IMR-90 (cell line): ENCODE measurements around the gene GNG12. TPM values are rescaled to one million over a fixed set of nuclear protein-coding genes. Genes with fewer than 3 reads are reported as not detected.

Source experiments
- ATAC-seq: fragments of 200-7000 bp; cut with Tn5 transposase; 2 replicates; pipeline ENCODE4 v1.9.1; 2020; ENCODE audit warnings: low read depth, mild to moderate bottlenecking, moderate library complexity
- BruUV-seq: library from RNA; stranded (reverse); fragments of 400-500 nt; replicated peaks from 2 replicates; lab custom pipeline; 2021; lab: Mats Ljungman, UMichigan
- CTCF ChIA-PET: fragments of 300-600 bp; formaldehyde crosslinking; extraction: SDS; loops from one replicate; lab custom pipeline; 2021; ENCODE audit warnings: antibody characterized with exemption; lab: Yijun Ruan, JAX
- POLR2A ChIA-PET: fragments of 300-600 bp; sonication (Branson Sonifier 250); formaldehyde crosslinking; loops from one replicate; lab custom pipeline; 2022; ENCODE audit warnings: antibody characterized with exemption; ENCODE audit not compliant: unreplicated experiment; lab: Charles Lee
- DNase-seq: peaks from one replicate; pipeline ENCODE4 v3.0.0; 2013
- H2AFZ ChIP-seq: replicated peaks from 2 replicates; pipeline ENCODE3; 2013; ENCODE audit warnings: low read length, mild to moderate bottlenecking; ENCODE audit not compliant: poor library complexity
- H2AK5ac ChIP-seq: 2 replicates; pipeline ENCODE4 v1.6.1; 2013; ENCODE audit warnings: low read depth, low read length, inconsistent platforms
- H2AK9ac ChIP-seq: replicated peaks from 2 replicates; pipeline ENCODE3; 2013; ENCODE audit warnings: mild to moderate bottlenecking, low read depth, low read length, moderate library complexity; ENCODE audit not compliant: poor library complexity
- H2BK120ac ChIP-seq: 2 replicates; pipeline ENCODE4 v1.6.1; 2013; ENCODE audit warnings: low read depth, low read length, inconsistent platforms
- H2BK15ac ChIP-seq: 3 replicates; pipeline ENCODE4 v1.6.1; 2013; ENCODE audit warnings: low read depth, low read length, inconsistent platforms
- H2BK20ac ChIP-seq: 2 replicates; pipeline ENCODE4 v1.6.1; 2013; ENCODE audit warnings: low read depth, mild to moderate bottlenecking, inconsistent platforms, low read length, moderate library complexity
- H2BK5ac ChIP-seq: 2 replicates; pipeline ENCODE4 v1.6.1; 2013; ENCODE audit warnings: mild to moderate bottlenecking, low read depth, low read length, inconsistent platforms; ENCODE audit not compliant: poor library complexity, severe bottlenecking
- H3K14ac ChIP-seq: replicated peaks from 2 replicates; pipeline ENCODE4 v1.6.1; 2013; ENCODE audit warnings: low read depth, low read length, inconsistent platforms
- H3K18ac ChIP-seq: 2 replicates; pipeline ENCODE4 v1.6.1; 2013; ENCODE audit warnings: low read depth, low read length, control low read depth
- H3K23ac ChIP-seq: 2 replicates; pipeline ENCODE4 v1.6.1; 2013; ENCODE audit warnings: low read depth, low read length, inconsistent platforms
- H3K27ac ChIP-seq: 2 replicates; pipeline ENCODE4 v1.5.1; 2013; ENCODE audit warnings: mild to moderate bottlenecking, control low read depth, low read length; ENCODE audit not compliant: insufficient read depth
- H3K27me3 ChIP-seq: 2 replicates; pipeline ENCODE4 v1.6.1; 2013; ENCODE audit warnings: low read length; ENCODE audit not compliant: control insufficient read depth, insufficient read depth
- H3K36me3 ChIP-seq: 2 replicates; pipeline ENCODE4 v1.6.1; 2013; ENCODE audit warnings: low read length, mixed read lengths; ENCODE audit not compliant: control insufficient read depth, insufficient read depth
- H3K4ac ChIP-seq: 2 replicates; pipeline ENCODE4 v1.6.1; 2013; ENCODE audit warnings: low read depth, low read length, inconsistent platforms
- H3K4me1 ChIP-seq: 2 replicates; pipeline ENCODE4 v1.6.1; 2013; ENCODE audit warnings: low read length, mixed read lengths; ENCODE audit not compliant: control insufficient read depth, insufficient read depth
- H3K4me2 ChIP-seq: 2 replicates; pipeline ENCODE4 v1.6.1; 2013; ENCODE audit warnings: low read depth, mild to moderate bottlenecking, control low read depth, low read length, moderate library complexity
- H3K4me3 ChIP-seq: 2 replicates; pipeline ENCODE4 v1.5.1; 2013; ENCODE audit warnings: low read depth, mild to moderate bottlenecking, control low read depth, low read length, moderate library complexity; ENCODE audit not compliant: insufficient read depth
- H3K56ac ChIP-seq: 2 replicates; pipeline ENCODE4 v1.6.1; 2013; ENCODE audit warnings: low read length, inconsistent platforms; ENCODE audit not compliant: insufficient read depth; ENCODE audit errors: extremely low read depth
- H3K79me1 ChIP-seq, 2 experiments: 2 replicates each; pipeline ENCODE4 v1.6.1; 2013; ENCODE audit warnings: low read length in 2 of 2, inconsistent platforms in 1 of 2, low read depth in 1 of 2
- H3K9ac ChIP-seq: 2 replicates; pipeline ENCODE4 v1.6.1; 2013; ENCODE audit warnings: low read depth, low read length, control low read depth
- H3K9me1 ChIP-seq: 2 replicates; pipeline ENCODE4 v1.6.1; 2013; ENCODE audit warnings: low read length, inconsistent platforms; ENCODE audit not compliant: insufficient read depth
- H3K9me3 ChIP-seq: 2 replicates; pipeline ENCODE4 v1.6.1; 2013; ENCODE audit warnings: low read length; ENCODE audit not compliant: control insufficient read depth, insufficient read depth
- H4K20me1 ChIP-seq: 2 replicates; pipeline ENCODE4 v1.6.1; 2013; ENCODE audit warnings: low read length, inconsistent platforms; ENCODE audit not compliant: insufficient read depth
- H4K5ac ChIP-seq: 2 replicates; pipeline ENCODE4 v1.6.1; 2013; ENCODE audit warnings: mild to moderate bottlenecking, low read depth, low read length, control low read depth
- H4K8ac ChIP-seq, 2 experiments: 2 replicates each; pipeline ENCODE4 v1.6.1; 2013; ENCODE audit warnings: low read depth in 2 of 2, low read length in 2 of 2, control low read depth in 1 of 2, inconsistent platforms in 1 of 2
- H4K91ac ChIP-seq: 2 replicates; pipeline ENCODE4 v1.6.1; 2013; ENCODE audit warnings: low read depth, low read length, inconsistent platforms; ENCODE audit not compliant: insufficient read depth
- BHLHE40 ChIP-seq: fragments of 150-350 bp; IDR thresholded peaks from 2 replicates; pipeline ENCODE4 v1.6.1; 2016; ENCODE audit warnings: mild to moderate bottlenecking, low read depth, low read length
- CEBPB ChIP-seq: IDR thresholded peaks from 2 replicates; pipeline ENCODE4 v1.6.1; 2012; ENCODE audit warnings: low read depth, low read length, improper control_type of control experiment
- CHD1 ChIP-seq: IDR thresholded peaks from 2 replicates; pipeline ENCODE4 v1.6.1; 2012; ENCODE audit warnings: low read depth, low read length, improper control_type of control experiment
- CTCF ChIP-seq: conservative IDR thresholded peaks from 2 replicates; pipeline ENCODE4 v1.5.1; 2012; ENCODE audit warnings: mild to moderate bottlenecking, low read depth, low read length, improper control_type of control experiment
- FOS ChIP-seq: fragments of 150-350 bp; IDR thresholded peaks from 2 replicates; pipeline ENCODE4 v1.6.1; 2016; ENCODE audit warnings: low read depth, low read length
- MAFK ChIP-seq: IDR thresholded peaks from 2 replicates; pipeline ENCODE4 v1.6.1; 2012; ENCODE audit warnings: low read depth, low read length, improper control_type of control experiment
- MAZ ChIP-seq: IDR thresholded peaks from 2 replicates; pipeline ENCODE4 v1.6.1; 2012; ENCODE audit warnings: low read depth, mild to moderate bottlenecking, low read length, improper control_type of control experiment, moderate library complexity, borderline replicate concordance
- MXI1 ChIP-seq: IDR thresholded peaks from 2 replicates; pipeline ENCODE4 v1.6.1; 2012; ENCODE audit warnings: low read depth, mild to moderate bottlenecking, low read length, moderate library complexity, borderline replicate concordance
- NFE2L2 ChIP-seq: fragments of 150-350 bp; IDR thresholded peaks from 2 replicates; pipeline ENCODE4 v1.6.1; 2016; ENCODE audit warnings: low read depth, mild to moderate bottlenecking, low read length
- POLR2A ChIP-seq: IDR thresholded peaks from 2 replicates; pipeline ENCODE4 v1.6.1; 2012; ENCODE audit warnings: mild to moderate bottlenecking, low read depth, low read length
- RAD21 ChIP-seq: IDR thresholded peaks from 2 replicates; pipeline ENCODE4 v1.6.1; 2012; ENCODE audit warnings: low read length, improper control_type of control experiment
- RCOR1 ChIP-seq: IDR thresholded peaks from 2 replicates; pipeline ENCODE4 v1.6.1; 2012; ENCODE audit warnings: mild to moderate bottlenecking, low read length, improper control_type of control experiment; ENCODE audit not compliant: insufficient replicate concordance
- RFX5 ChIP-seq: IDR thresholded peaks from 2 replicates; pipeline ENCODE4 v1.8.0; 2012; ENCODE audit warnings: low read depth, mild to moderate bottlenecking, low read length, moderate library complexity
- SMC3 ChIP-seq: fragments of 150-350 bp; IDR thresholded peaks from 2 replicates; pipeline ENCODE4 v1.6.1; 2016; ENCODE audit warnings: low read depth, mild to moderate bottlenecking, antibody characterized with exemption, low read length, moderate library complexity
- USF2 ChIP-seq: fragments of 150-350 bp; IDR thresholded peaks from 2 replicates; pipeline ENCODE4 v1.6.1; 2017; ENCODE audit warnings: mild to moderate bottlenecking, antibody characterized with exemption, low read length, low read depth
- WGBS, 2 experiments: methylation state at CpG; one replicate each; pipeline versions ENCODE4 v1.1.5 to v1.1.7; 2013; ENCODE audit warnings: missing lambda C conversion rate in 2 of 2; ENCODE audit not compliant: insufficient read length in 1 of 2; ENCODE audit errors: extremely low coverage in 2 of 2; 5-methylcytosine and 5-hydroxymethylcytosine counted together
- dilution Hi-C: fragments of 300-500 bp; cut with HindIII; formaldehyde crosslinking; loops from one replicate; pipeline ENCODE4 v1.14.3; 2018; ENCODE audit warnings: low sequenced_read_pairs; ENCODE audit not compliant: unreplicated experiment
- in situ Hi-C: fragments of 300-500 bp; cut with MboI; formaldehyde crosslinking; loops from 3 replicates; pipeline ENCODE4 v1.14.3; 2019; ENCODE audit warnings: low sequenced_read_pairs, inconsistent platforms, mixed read lengths
- intact Hi-C: fragments of 100-400 bp; cut with micrococcal nuclease; formaldehyde crosslinking; loops from 2 replicates; pipeline ENCODE4 v1.10.0; 2022
- polyA plus RNA-seq, 3 experiments: library from polyadenylated mRNA; depleted of rRNA; stranded (reverse); fragments of >200 nt; gene quantifications; 2 replicates each; pipeline ENCODE4 v1.2.3, GENCODE V29; 2012; ENCODE audit warnings: low replicate concordance in 1 of 3
- total RNA-seq: library from RNA; depleted of rRNA; stranded (reverse); fragments of >200 nt; gene quantifications from 2 replicates; pipeline ENCODE4 v1.2.3, GENCODE V29; 2012
- TF ChIP-seq, protein P1 (sequence below): fragments of 150-350 bp; IDR thresholded peaks from 2 replicates; pipeline ENCODE4 v1.6.1; 2016; ENCODE audit warnings: low read depth, mild to moderate bottlenecking, low read length, moderate library complexity, borderline replicate concordance

The GNG12 gene
- total and polyA plus RNA-seq, 2 of the 4 experiments (the other 2 are of a cell fraction): 92.3 to 132 TPM

- ATAC-seq (no peak), DNase-seq (no peak)
- no peak overlapping the region for H3K23ac ChIP-seq
- no peak overlapping the region for H2BK15ac ChIP-seq
- ChIA-PET POLR2A (no interaction called here), CTCF (no interaction called here)
- no peak overlapping the region for H3K4me3 ChIP-seq
- no peak overlapping the region for H3K4me2 ChIP-seq
- no peak overlapping the region for H4K5ac ChIP-seq
- no peak overlapping the region for H4K8ac ChIP-seq
- H3K9ac ChIP-seq: no peak overlapping the region
- H3K4me1 ChIP-seq: peaks cover 3% of the 10 kb centered on the region
- H2AFZ ChIP-seq: no peak overlapping the region
- no peaks in the 10 kb centered on the region for H3K9me3 ChIP-seq
- no TSS peak for BruUV-seq
- peaks cover 10% of the 10 kb centered on the region for H3K36me3 ChIP-seq
- H2BK5ac ChIP-seq: no peak overlapping the region
- no peak overlapping the region for H2AK9ac ChIP-seq
- dilution Hi-C loops (no loop called here), intact Hi-C loops (no loop called here), in situ Hi-C loops (no loop called here)
- no peak overlapping the region for H3K27ac ChIP-seq
- no peak overlapping the region for H3K4ac ChIP-seq
- H3K27me3 ChIP-seq: no peaks in the 10 kb centered on the region
- H2AK5ac ChIP-seq: no peak overlapping the region
- H3K79me1 ChIP-seq: peaks cover 40 to 86% of the 10 kb centered on the region in 2 experiments
- H3K56ac ChIP-seq: no peak overlapping the region
- no peak for TF ChIP-seq RAD21
- TF ChIP-seq MAFK: no peak
- TF ChIP-seq MXI1: no peak
- no peak for TF ChIP-seq RFX5
- no peak for TF ChIP-seq BHLHE40
- no peak for TF ChIP-seq POLR2A
- no peak for TF ChIP-seq SMC3
- TF ChIP-seq CEBPB: no peak
- no peak for TF ChIP-seq NFE2L2
- no peak for TF ChIP-seq CTCF
- no peak for TF ChIP-seq USF2
- no peak for TF ChIP-seq MAZ
- TF ChIP-seq CHD1: no peak
- no peak for TF ChIP-seq RCOR1
- no peak for TF ChIP-seq FOS
- TF ChIP-seq, protein P1, sequence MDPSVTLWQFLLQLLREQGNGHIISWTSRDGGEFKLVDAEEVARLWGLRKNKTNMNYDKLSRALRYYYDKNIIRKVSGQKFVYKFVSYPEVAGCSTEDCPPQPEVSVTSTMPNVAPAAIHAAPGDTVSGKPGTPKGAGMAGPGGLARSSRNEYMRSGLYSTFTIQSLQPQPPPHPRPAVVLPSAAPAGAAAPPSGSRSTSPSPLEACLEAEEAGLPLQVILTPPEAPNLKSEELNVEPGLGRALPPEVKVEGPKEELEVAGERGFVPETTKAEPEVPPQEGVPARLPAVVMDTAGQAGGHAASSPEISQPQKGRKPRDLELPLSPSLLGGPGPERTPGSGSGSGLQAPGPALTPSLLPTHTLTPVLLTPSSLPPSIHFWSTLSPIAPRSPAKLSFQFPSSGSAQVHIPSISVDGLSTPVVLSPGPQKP: no peak
- H3K14ac ChIP-seq: no peak overlapping the region; the same call in 1 of the 2 replicates
- peaks cover 49% of the 10 kb centered on the region for H4K20me1 ChIP-seq
- H2BK20ac ChIP-seq: no peak overlapping the region
- no peak overlapping the region for H2BK120ac ChIP-seq
- WGBS, 2 experiments: no CpG with 5 or more reads among the region's 4 CpGs
- H4K91ac ChIP-seq: no peak overlapping the region
- H3K9me1 ChIP-seq: peaks cover 14% of the 10 kb centered on the region
- no peak overlapping the region for H3K18ac ChIP-seq
Observed at GRCh38 chr1:67777440-67777839, 55.8 kb downstream of the GNG12 start.
